ENCODE data around the gene SLC35F1. TPM values are rescaled to one million over a fixed set of nuclear protein-coding genes. Genes with fewer than 3 reads are reported as not detected.

SLC35F1 gene
- total and polyA plus RNA-seq, 9 donors, result 0.08 to 2.5 (median 0.24) TPM; not detected in 1

GRCh38 chr6:118042855-118043254, 135.8 kb downstream of the SLC35F1 start:
- Histone ChIP-seq H3K4me1 (ENCODE audit: insufficient read depth) (no peaks in the 10 kb centered on the region), H3K9me3 (no peaks in the 10 kb centered on the region), H3K27ac (no peak overlapping the region), H3K36me3 (no peaks in the 10 kb centered on the region), H3K4me3 (no peak overlapping the region), H3K27me3 (no peaks in the 10 kb centered on the region)
- TF ChIP-seq EP300 (IDR thresholded peaks at IDR 0.05) (no peak), POLR2A (IDR thresholded peaks at IDR 0.05) (no peak), CTCF (IDR thresholded peaks at IDR 0.05) (no peak)
- 75 to 84% (median 83%) methylated on average over 4 of the region's 4 CpGs for WGBS, 3 donors
- intact Hi-C loops (cut with DNase I), result loop anchor here in 1 of 4 donors (10.0 kb wide), 1 partner anchor 742 kb away; no protein-coding TSS in a partner anchor
- DNase-seq, result no peak

- intact Hi-C loops (cut with DNase I), result loop anchor here in 1 of 4 donors (10.0 kb wide), 1 partner anchor 741 kb away; no protein-coding TSS in a partner anchor
- Histone ChIP-seq H3K9me3 (no peaks in the 10 kb centered on the region), H3K36me3 (no peaks in the 10 kb centered on the region), H3K27ac (no peak overlapping the region), H3K4me3 (no peak overlapping the region), H3K4me1 (ENCODE audit: insufficient read depth) (no peaks in the 10 kb centered on the region), H3K27me3 (no peaks in the 10 kb centered on the region)
- 28 to 40% (median 40%) methylated on average over 2 of the region's 2 CpGs for WGBS, 3 donors
- DNase-seq, result no peak
- TF ChIP-seq CTCF (IDR thresholded peaks at IDR 0.05) (no peak), POLR2A (IDR thresholded peaks at IDR 0.05) (no peak), EP300 (IDR thresholded peaks at IDR 0.05) (no peak)
These were observed 137.2 kb downstream of the SLC35F1 start for GRCh38 chr6:118044275-118044674.

GRCh38 chr6:118054082-118054481, 147.0 kb downstream of the SLC35F1 start:
- no peak for DNase-seq
- Histone ChIP-seq H3K27me3 (no peaks in the 10 kb centered on the region), H3K4me1 (ENCODE audit: insufficient read depth) (no peaks in the 10 kb centered on the region), H3K9me3 (no peaks in the 10 kb centered on the region), H3K27ac (no peak overlapping the region), H3K4me3 (no peak overlapping the region), H3K36me3 (no peaks in the 10 kb centered on the region)
- TF ChIP-seq CTCF (IDR thresholded peaks at IDR 0.05), result no peak
- TF ChIP-seq EP300 (IDR thresholded peaks at IDR 0.05), result no peak
- TF ChIP-seq POLR2A (IDR thresholded peaks at IDR 0.05), result no peak
- WGBS, 3 donors, result 51 to 90% (median 72%) methylated on average over 1 of the region's 1 CpG
- intact Hi-C loops (cut with DNase I), result no loop called here

GRCh38 chr6:118061666-118062065, 154.6 kb downstream of the SLC35F1 start:
- no peak for DNase-seq
- H3K4me3 ChIP-seq, result no peak overlapping the region
- 84 to 86% (median 84%) methylated on average over 8 of the region's 8 CpGs for WGBS, 3 donors
- no peak overlapping the region for H3K27ac ChIP-seq
- TF ChIP-seq CTCF (IDR thresholded peaks at IDR 0.05) (no peak), EP300 (IDR thresholded peaks at IDR 0.05) (no peak), POLR2A (IDR thresholded peaks at IDR 0.05) (no peak)
- no peaks in the 10 kb centered on the region for H3K36me3 ChIP-seq
- intact Hi-C loops (cut with DNase I), result no loop called here
- H3K4me1 ChIP-seq (ENCODE audit: insufficient read depth), result no peaks in the 10 kb centered on the region
- no peaks in the 10 kb centered on the region for H3K27me3 ChIP-seq
- H3K9me3 ChIP-seq, result no peaks in the 10 kb centered on the region
